ENCODE results near the gene ACP2. TPM values are rescaled to one million over a fixed set of nuclear protein-coding genes. Genes with fewer than 3 reads are reported as not detected.

The ACP2 gene
- total and polyA plus RNA-seq, 2 donors: 14.3 to 30.0 TPM

DNA sequence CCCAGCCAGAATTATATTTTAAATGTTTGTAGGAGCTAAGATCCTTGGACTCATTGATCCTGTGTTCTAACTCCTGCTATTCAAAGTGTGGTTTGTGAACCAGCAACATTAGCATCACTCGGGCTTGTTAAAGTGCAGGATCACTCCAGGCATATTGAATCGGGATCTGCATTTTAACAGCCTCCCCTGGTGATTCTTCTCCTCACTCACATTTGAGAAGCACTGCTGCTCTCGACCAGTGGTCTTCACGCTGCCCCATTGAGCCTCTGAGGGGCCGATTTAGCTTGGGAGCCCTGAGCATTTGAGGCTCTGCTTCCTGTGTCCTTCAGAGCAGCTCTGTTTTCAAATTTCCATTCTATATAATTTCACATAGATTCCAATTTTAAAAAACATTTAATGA is 32.2 kb upstream of the ACP2 start:
- no peaks in the 10 kb centered on the region for H3K27me3 ChIP-seq (ENCODE audit: control insufficient read depth in 2 of 2, insufficient read depth in 1 of 2, low read length in 1 of 2)
- DNase-seq (ENCODE audit: low read depth in 6 of 9, low spot score in 9 of 9): no peak
- 97% methylated on average over 5 of the region's 5 CpGs for WGBS
- H3K36me3 ChIP-seq (ENCODE audit: control insufficient read depth in 2 of 2, insufficient read depth in 2 of 2, low read length in 1 of 2): peaks cover 82 to 90% of the 10 kb centered on the region in 2 donors
- no peak overlapping the region for H3K27ac ChIP-seq (ENCODE audit: low read depth in 1 of 2, low read length in 1 of 2)
- H3K9me3 ChIP-seq (ENCODE audit: control insufficient read depth in 2 of 2, insufficient read depth in 1 of 2, low read length in 1 of 2): no peaks in the 10 kb centered on the region
- H3K4me3 ChIP-seq (ENCODE audit: low read length in 2 of 2): no peak overlapping the region
- H3K4me1 ChIP-seq (ENCODE audit: control insufficient read depth in 2 of 2, insufficient read depth in 2 of 2, low read length in 2 of 2): no peaks in the 10 kb centered on the region

DNA sequence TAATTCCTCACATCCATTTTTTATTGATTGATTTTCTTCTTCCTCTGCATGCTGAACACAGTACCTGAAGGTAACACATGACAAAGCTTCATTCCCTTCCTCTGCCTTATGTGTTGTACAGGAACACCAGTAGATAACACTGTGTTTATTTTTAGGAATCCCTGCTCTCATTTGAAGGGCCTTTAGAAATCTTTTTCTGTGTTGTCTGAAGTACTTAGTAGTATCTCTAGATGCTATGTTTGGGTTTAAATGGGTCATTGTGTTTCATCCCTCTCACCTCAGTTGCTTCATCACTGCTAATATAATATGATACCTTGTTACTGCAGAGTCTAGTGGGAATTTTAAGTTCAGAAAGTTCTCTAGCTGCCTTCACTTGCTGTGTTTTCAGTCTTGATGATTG is 31.5 kb upstream of the ACP2 start:
- Histone ChIP-seq H3K36me3 (ENCODE audit: control insufficient read depth in 2 of 2, insufficient read depth in 2 of 2, low read length in 1 of 2) (peaks cover 83 to 88% of the 10 kb centered on the region in 2 donors), H3K27ac (ENCODE audit: low read depth in 1 of 2, low read length in 1 of 2) (no peak overlapping the region), H3K9me3 (ENCODE audit: control insufficient read depth in 2 of 2, insufficient read depth in 1 of 2, low read length in 1 of 2) (no peaks in the 10 kb centered on the region), H3K4me3 (ENCODE audit: low read length in 2 of 2) (no peak overlapping the region), H3K4me1 (ENCODE audit: control insufficient read depth in 2 of 2, insufficient read depth in 2 of 2, low read length in 2 of 2) (no peaks in the 10 kb centered on the region), H3K27me3 (ENCODE audit: control insufficient read depth in 2 of 2, insufficient read depth in 1 of 2, low read length in 1 of 2) (no peaks in the 10 kb centered on the region)
- no peak for DNase-seq (ENCODE audit: low read depth in 6 of 9, low spot score in 9 of 9)

DNA sequence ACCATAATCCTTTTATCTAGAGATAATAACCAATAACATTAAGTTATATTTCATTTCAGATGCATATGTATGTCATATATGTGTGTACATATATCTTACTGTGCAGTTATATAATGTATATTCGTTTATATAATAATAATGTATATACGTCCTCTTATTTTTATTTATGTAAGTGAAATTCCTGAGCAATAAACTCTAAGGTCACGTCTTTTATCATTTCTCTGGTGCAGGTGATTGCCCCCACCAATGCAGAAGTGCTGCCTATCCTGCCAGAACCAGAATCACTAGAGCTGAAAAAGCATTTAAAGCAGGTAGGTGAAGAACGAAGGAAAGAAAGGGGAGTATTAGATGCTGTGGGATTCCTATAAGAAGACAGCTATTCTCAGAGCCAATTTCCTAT is 30.2 kb upstream of the ACP2 start:
- no peak overlapping the region for H3K4me3 ChIP-seq (ENCODE audit: low read length in 2 of 2)
- peaks cover 81 to 87% of the 10 kb centered on the region in 2 donors for H3K36me3 ChIP-seq (ENCODE audit: control insufficient read depth in 2 of 2, insufficient read depth in 2 of 2, low read length in 1 of 2)
- no peaks in the 10 kb centered on the region for H3K4me1 ChIP-seq (ENCODE audit: control insufficient read depth in 2 of 2, insufficient read depth in 2 of 2, low read length in 2 of 2)
- H3K9me3 ChIP-seq (ENCODE audit: control insufficient read depth in 2 of 2, insufficient read depth in 1 of 2, low read length in 1 of 2): no peaks in the 10 kb centered on the region
- no peak for DNase-seq (ENCODE audit: low read depth in 6 of 9, low spot score in 9 of 9)
- WGBS: 97% methylated on average over 4 of the region's 4 CpGs
- H3K27me3 ChIP-seq (ENCODE audit: control insufficient read depth in 2 of 2, insufficient read depth in 1 of 2, low read length in 1 of 2): no peaks in the 10 kb centered on the region
- H3K27ac ChIP-seq (ENCODE audit: low read depth in 1 of 2, low read length in 1 of 2): no peak overlapping the region

DNA sequence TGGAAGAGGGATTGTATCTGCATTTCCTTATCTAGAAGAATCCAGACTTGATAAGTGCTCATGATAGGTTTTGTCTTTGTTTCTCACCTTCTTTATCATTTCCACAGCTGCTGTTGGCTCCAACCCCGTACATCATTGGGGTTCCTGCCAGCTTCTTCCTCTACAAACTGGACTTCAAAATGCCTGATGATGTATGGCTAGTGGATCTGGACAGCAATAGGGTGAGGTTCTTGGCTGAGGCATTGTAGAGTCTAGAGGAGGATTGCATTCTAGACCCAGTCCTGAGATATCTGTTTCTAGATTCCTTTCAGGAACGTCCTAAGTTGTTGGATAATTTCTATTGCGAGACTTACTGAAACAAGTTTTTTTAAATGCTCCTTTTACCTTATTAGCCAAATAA is 29.4 kb upstream of the ACP2 start:
- Histone ChIP-seq H3K27ac (ENCODE audit: low read depth in 1 of 2, low read length in 1 of 2) (no peak overlapping the region), H3K4me3 (ENCODE audit: low read length in 2 of 2) (no peak overlapping the region), H3K27me3 (ENCODE audit: control insufficient read depth in 2 of 2, insufficient read depth in 1 of 2, low read length in 1 of 2) (no peaks in the 10 kb centered on the region), H3K36me3 (ENCODE audit: control insufficient read depth in 2 of 2, insufficient read depth in 2 of 2, low read length in 1 of 2) (peaks cover 80 to 88% of the 10 kb centered on the region in 2 donors), H3K9me3 (ENCODE audit: control insufficient read depth in 2 of 2, insufficient read depth in 1 of 2, low read length in 1 of 2) (no peaks in the 10 kb centered on the region), H3K4me1 (ENCODE audit: control insufficient read depth in 2 of 2, insufficient read depth in 2 of 2, low read length in 2 of 2) (no peaks in the 10 kb centered on the region)
- 98% methylated on average over 3 of the region's 3 CpGs for WGBS
- DNase-seq (ENCODE audit: low read depth in 6 of 9, low spot score in 9 of 9): no peak

DNA sequence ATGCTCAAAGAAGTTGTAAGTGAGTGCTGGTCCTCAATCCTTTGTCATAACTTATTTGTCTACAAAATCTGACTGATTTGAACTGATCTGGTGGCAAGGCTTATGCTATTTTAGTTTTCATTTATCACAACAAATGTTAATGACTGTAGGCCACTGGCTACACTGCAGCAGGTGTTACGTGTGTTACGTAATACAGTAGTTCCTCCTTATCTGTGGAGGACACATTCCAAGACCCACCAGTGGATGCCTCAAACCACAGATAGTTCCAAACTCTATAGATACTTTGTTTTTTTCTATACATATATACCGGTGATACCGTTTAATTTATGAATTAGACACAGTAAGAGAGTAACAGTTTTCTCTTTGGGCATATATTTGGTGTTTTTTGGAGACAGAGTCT is 28.3 kb upstream of the ACP2 start:
- WGBS: 96% methylated on average over 4 of the region's 4 CpGs
- no peak overlapping the region for H3K27ac ChIP-seq (ENCODE audit: low read depth in 1 of 2, low read length in 1 of 2)
- peaks cover 70 to 78% of the 10 kb centered on the region in 2 donors for H3K36me3 ChIP-seq (ENCODE audit: control insufficient read depth in 2 of 2, insufficient read depth in 2 of 2, low read length in 1 of 2)
- peaks cover 2 to 5% of the 10 kb centered on the region in 2 donors for H3K4me1 ChIP-seq (ENCODE audit: control insufficient read depth in 2 of 2, insufficient read depth in 2 of 2, low read length in 2 of 2)
- H3K27me3 ChIP-seq (ENCODE audit: control insufficient read depth in 2 of 2, insufficient read depth in 1 of 2, low read length in 1 of 2): no peaks in the 10 kb centered on the region
- no peak for DNase-seq (ENCODE audit: low read depth in 6 of 9, low spot score in 9 of 9)
- no peaks in the 10 kb centered on the region for H3K9me3 ChIP-seq (ENCODE audit: control insufficient read depth in 2 of 2, insufficient read depth in 1 of 2, low read length in 1 of 2)
- no peak overlapping the region for H3K4me3 ChIP-seq (ENCODE audit: low read length in 2 of 2)

DNA sequence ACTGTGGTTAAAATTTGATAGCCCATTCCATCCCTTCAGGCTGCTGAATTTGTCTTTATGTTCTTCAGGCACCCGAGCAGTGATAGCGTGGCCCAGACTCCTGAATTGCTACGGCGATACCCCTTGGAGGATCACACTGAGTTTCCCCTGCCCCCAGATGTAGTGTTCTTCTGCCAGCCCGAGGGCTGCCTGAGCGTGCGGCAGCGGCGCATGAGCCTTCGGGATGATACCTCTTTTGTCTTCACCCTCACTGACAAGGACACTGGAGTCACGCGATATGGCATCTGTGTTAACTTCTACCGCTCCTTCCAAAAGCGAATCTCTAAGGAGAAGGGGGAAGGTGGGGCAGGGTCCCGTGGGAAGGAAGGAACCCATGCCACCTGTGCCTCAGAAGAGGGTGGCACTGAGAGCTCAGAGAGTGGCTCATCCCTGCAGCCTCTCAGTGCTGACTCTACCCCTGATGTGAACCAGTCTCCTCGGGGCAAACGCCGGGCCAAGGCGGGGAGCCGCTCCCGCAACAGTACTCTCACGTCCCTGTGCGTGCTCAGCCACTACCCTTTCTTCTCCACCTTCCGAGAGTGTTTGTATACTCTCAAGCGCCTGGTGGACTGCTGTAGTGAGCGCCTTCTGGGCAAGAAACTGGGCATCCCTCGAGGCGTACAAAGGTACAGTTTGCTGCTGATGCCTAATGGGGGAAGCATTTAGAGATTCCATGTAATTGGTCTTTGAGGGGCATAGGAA is 26.1 kb upstream of the ACP2 start:
- no peak overlapping the region for H3K27ac ChIP-seq (ENCODE audit: low read depth in 1 of 2, low read length in 1 of 2)
- no peak overlapping the region for H3K4me3 ChIP-seq (ENCODE audit: low read length in 2 of 2)
- 98% methylated on average over 28 of the region's 28 CpGs for WGBS
- H3K27me3 ChIP-seq (ENCODE audit: control insufficient read depth in 2 of 2, insufficient read depth in 1 of 2, low read length in 1 of 2): no peaks in the 10 kb centered on the region
- no peak for DNase-seq (ENCODE audit: low read depth in 6 of 9, low spot score in 9 of 9)
- no peaks in the 10 kb centered on the region for H3K9me3 ChIP-seq (ENCODE audit: control insufficient read depth in 2 of 2, insufficient read depth in 1 of 2, low read length in 1 of 2)
- peaks cover 52 to 57% of the 10 kb centered on the region in 2 donors for H3K36me3 ChIP-seq (ENCODE audit: control insufficient read depth in 2 of 2, insufficient read depth in 2 of 2, low read length in 1 of 2)
- peaks cover 12 to 19% of the 10 kb centered on the region in 2 donors for H3K4me1 ChIP-seq (ENCODE audit: control insufficient read depth in 2 of 2, insufficient read depth in 2 of 2, low read length in 2 of 2)

DNA sequence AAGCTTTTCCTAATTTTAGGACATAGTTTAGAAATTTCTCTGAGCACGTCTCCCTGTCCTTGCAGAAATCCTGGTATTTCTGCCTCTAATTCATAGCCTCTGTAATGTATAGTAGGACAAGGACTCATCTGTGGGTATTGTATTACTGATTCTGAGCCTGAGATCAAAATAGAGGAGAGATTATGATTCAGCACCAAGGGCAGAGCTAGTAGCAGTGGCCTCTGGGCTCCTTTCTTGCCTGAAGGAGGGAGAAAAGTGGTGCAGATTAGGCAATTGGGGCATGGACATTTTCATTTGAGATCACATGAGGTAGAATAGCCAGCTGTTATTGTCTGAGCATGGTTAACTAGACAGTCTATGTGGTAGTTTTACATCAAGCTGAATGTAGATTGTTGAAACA is 24.1 kb upstream of the ACP2 start:
- WGBS: 0% methylated on average over 1 of the region's 1 CpG
- Histone ChIP-seq H3K36me3 (ENCODE audit: control insufficient read depth in 2 of 2, insufficient read depth in 2 of 2, low read length in 1 of 2) (peaks cover 37 to 39% of the 10 kb centered on the region in 2 donors), H3K4me1 (ENCODE audit: control insufficient read depth in 2 of 2, insufficient read depth in 2 of 2, low read length in 2 of 2) (peaks cover 12 to 36% of the 10 kb centered on the region in 2 donors), H3K9me3 (ENCODE audit: control insufficient read depth in 2 of 2, insufficient read depth in 1 of 2, low read length in 1 of 2) (no peaks in the 10 kb centered on the region), H3K27me3 (ENCODE audit: control insufficient read depth in 2 of 2, insufficient read depth in 1 of 2, low read length in 1 of 2) (no peaks in the 10 kb centered on the region), H3K27ac (ENCODE audit: low read depth in 1 of 2, low read length in 1 of 2) (no peak overlapping the region), H3K4me3 (ENCODE audit: low read length in 2 of 2) (no peak overlapping the region)
- DNase-seq (ENCODE audit: low read depth in 6 of 9, low spot score in 9 of 9): no peak

DNA sequence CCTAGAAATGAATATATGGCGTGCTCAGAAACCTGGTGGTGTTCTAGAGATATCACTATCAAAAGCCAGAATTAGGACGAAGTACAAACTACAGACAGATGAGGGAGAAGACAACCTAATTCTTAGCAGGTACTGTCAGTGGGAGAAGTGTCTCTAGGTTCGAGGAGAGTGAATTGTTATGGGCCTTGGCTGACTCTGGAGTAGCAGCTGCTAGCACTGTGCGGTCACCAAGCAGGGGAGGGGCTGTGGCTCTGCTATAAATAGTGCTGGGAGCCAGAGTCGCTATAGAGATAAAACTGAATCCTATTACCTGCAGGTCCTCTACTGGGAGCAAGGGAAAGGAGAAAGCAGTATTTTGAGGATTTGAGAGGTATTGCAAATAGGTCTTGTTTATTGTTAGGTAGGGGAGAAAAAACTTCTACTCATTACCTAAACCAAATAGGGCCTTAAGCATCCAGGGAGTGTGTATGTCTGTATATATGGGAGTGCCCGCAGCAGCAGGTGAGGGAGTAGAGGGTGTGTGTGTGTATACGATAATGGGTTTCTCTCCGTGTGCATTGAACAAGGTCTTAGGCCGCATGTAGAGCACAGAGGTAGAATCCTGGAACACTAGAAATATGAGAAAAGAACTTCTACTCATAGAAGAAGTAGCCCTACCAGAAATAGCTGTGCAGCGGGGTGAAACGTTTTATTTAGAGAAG is 23.5 kb upstream of the ACP2 start:
- DNase-seq (ENCODE audit: low read depth in 6 of 9, low spot score in 9 of 9): peak in 1 of 9 donors; percentile 56
- H3K27ac ChIP-seq (ENCODE audit: low read depth in 1 of 2, low read length in 1 of 2): no peak overlapping the region
- H3K27me3 ChIP-seq (ENCODE audit: control insufficient read depth in 2 of 2, insufficient read depth in 1 of 2, low read length in 1 of 2): no peaks in the 10 kb centered on the region
- peaks cover 12 to 37% of the 10 kb centered on the region in 2 donors for H3K4me1 ChIP-seq (ENCODE audit: control insufficient read depth in 2 of 2, insufficient read depth in 2 of 2, low read length in 2 of 2)
- peaks cover 32 to 33% of the 10 kb centered on the region in 2 donors for H3K36me3 ChIP-seq (ENCODE audit: control insufficient read depth in 2 of 2, insufficient read depth in 2 of 2, low read length in 1 of 2)
- no peaks in the 10 kb centered on the region for H3K9me3 ChIP-seq (ENCODE audit: control insufficient read depth in 2 of 2, insufficient read depth in 1 of 2, low read length in 1 of 2)
- 60% methylated on average over 11 of the region's 11 CpGs for WGBS
- H3K4me3 ChIP-seq (ENCODE audit: low read length in 2 of 2): peak overlapping the region in 1 of 2 donors; percentile 3

DNA sequence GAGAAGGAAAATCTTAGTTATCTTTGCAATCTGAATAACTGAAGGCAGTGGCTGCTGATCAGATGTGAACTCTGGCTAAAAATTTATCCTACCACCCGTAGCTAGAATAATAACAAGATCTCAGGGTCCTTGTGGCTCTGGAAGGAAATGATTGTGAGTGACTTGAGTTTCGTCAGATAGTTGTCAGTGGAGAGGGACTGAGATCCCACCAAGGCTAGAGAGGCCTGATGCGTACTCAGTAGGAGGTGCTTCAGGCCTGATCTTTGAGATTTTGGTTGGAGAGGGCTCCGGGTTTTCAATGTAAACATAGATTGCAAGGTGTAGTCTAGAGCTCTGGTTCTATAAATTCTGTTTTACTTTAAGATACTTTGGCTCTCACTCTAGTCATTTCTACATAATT is 22.7 kb upstream of the ACP2 start:
- Histone ChIP-seq H3K9me3 (ENCODE audit: control insufficient read depth in 2 of 2, insufficient read depth in 1 of 2, low read length in 1 of 2) (no peaks in the 10 kb centered on the region), H3K4me3 (ENCODE audit: low read length in 2 of 2) (peak overlapping the region; percentile 67 to 82), H3K27ac (ENCODE audit: low read depth in 1 of 2, low read length in 1 of 2) (no peak overlapping the region), H3K36me3 (ENCODE audit: control insufficient read depth in 2 of 2, insufficient read depth in 2 of 2, low read length in 1 of 2) (peaks cover 24 to 25% of the 10 kb centered on the region in 2 donors), H3K27me3 (ENCODE audit: control insufficient read depth in 2 of 2, insufficient read depth in 1 of 2, low read length in 1 of 2) (no peaks in the 10 kb centered on the region), H3K4me1 (ENCODE audit: control insufficient read depth in 2 of 2, insufficient read depth in 2 of 2, low read length in 2 of 2) (peaks cover 12 to 37% of the 10 kb centered on the region in 2 donors)
- whole genome bisulfite sequencing: 49% methylated on average over 4 of the region's 4 CpGs
- peak in 1 of 9 donors; percentile 22 for DNase-seq (ENCODE audit: low read depth in 6 of 9, low spot score in 9 of 9)
